NCI-H146 treated with DMSO at 0.1 percent for 48 hours (cell line): ENCODE results near the gene MRPL52.
"Not testable (repeated sequence)": the region's sequence is repeated elsewhere in the genome, so short reads cannot be mapped to it uniquely, and the experiment has no call there.

ENCODE experiments used
- DNase-seq: peaks from one replicate; lab custom pipeline; 2025; ENCODE audit not compliant: unreplicated experiment; lab: John Stamatoyannopoulos, UW

The MRPL52 gene

GRCh38 chr14:22837750-22838538 lies 8.3 kb downstream of the MRPL52 start:
- DNase-seq, result no peak

- DNase-seq, result no peak
These were observed 8.9 kb downstream of the MRPL52 start for GRCh38 chr14:22838631-22839041.

GRCh38 chr14:22839159-22839779 lies 9.6 kb downstream of the MRPL52 start:
- no peak for DNase-seq

- no peak for DNase-seq
These were observed 11.6 kb downstream of the MRPL52 start for GRCh38 chr14:22841311-22841710.

GRCh38 chr14:22841769-22842168 lies 12.1 kb downstream of the MRPL52 start:
- no peak for DNase-seq

GRCh38 chr14:22842211-22843122 lies 12.8 kb downstream of the MRPL52 start:
- DNase-seq, result no peak

GRCh38 chr14:22843123-22843925 lies 13.6 kb downstream of the MRPL52 start:
- no peak for DNase-seq

GRCh38 chr14:22844221-22845102 lies 14.8 kb downstream of the MRPL52 start:
- DNase-seq, result no peak

GRCh38 chr14:22845103-22845394 lies 15.4 kb downstream of the MRPL52 start:
- no peak for DNase-seq

GRCh38 chr14:22845821-22846625 lies 16.3 kb downstream of the MRPL52 start:
- no peak for DNase-seq

GRCh38 chr14:22846811-22847307 lies 17.2 kb downstream of the MRPL52 start:
- no peak for DNase-seq

GRCh38 chr14:22847661-22848341 lies 18.1 kb downstream of the MRPL52 start:
- DNase-seq, result no peak

- no peak for DNase-seq
These were observed 18.9 kb downstream of the MRPL52 start for GRCh38 chr14:22848351-22849164.

GRCh38 chr14:22849212-22849819 lies 19.6 kb downstream of the MRPL52 start:
- no peak for DNase-seq

- DNase-seq, result no peak
These were observed 21.5 kb downstream of the MRPL52 start for GRCh38 chr14:22850944-22851764.

GRCh38 chr14:22852178-22852577 lies 22.5 kb downstream of the MRPL52 start:
- not testable (repeated sequence) for DNase-seq
